Measurements from ENCODE around the gene CIAO1. TPM values are rescaled to one million over a fixed set of nuclear protein-coding genes. Genes with fewer than 3 reads are reported as not detected.

Gene CIAO1
- polyA plus RNA-seq, 3 donors: 73.7 to 93.8 (median 89.4) TPM

GRCh38 chr2:96305979-96306308, 39.9 kb downstream of the CIAO1 start:
- Histone ChIP-seq H3K79me2 (ENCODE audit: insufficient read depth, low read length) (peaks cover 53% of the 10 kb centered on the region), H3K27ac (ENCODE audit: low read depth in 1 of 2, low read length in 2 of 2) (peak overlapping the region; percentile 57 to 90), H2AFZ (ENCODE audit: insufficient read depth, low read depth, low read length, poor library complexity, severe bottlenecking) (peak overlapping the region; percentile 96), H4K20me1 (ENCODE audit: insufficient read depth, low read length) (peaks cover 10% of the 10 kb centered on the region), H3K36me3 (replicated peaks in 1 of 2; ENCODE audit: control insufficient read depth in 1 of 2, insufficient read depth in 2 of 2, low read length in 2 of 2) (peaks cover 33 to 36% of the 10 kb centered on the region in 2 donors), H3K4me2 (replicated peaks; ENCODE audit: extremely low read depth, low read length, poor library complexity, severe bottlenecking) (peak overlapping the region; percentile 93), H3K4me1 (ENCODE audit: control insufficient read depth in 1 of 2, insufficient read depth in 2 of 2, low read length in 2 of 2) (peaks cover 13 to 19% of the 10 kb centered on the region in 2 donors), H3K4me3 (replicated peaks in 1 of 3; ENCODE audit: low read depth in 2 of 3, low read length in 3 of 3) (peak overlapping the region; percentile 83 to 97 (median 93)), H3K9me3 (replicated peaks in 1 of 2; ENCODE audit: control insufficient read depth in 1 of 2, insufficient read depth in 1 of 2, low read length in 2 of 2) (no peaks in the 10 kb centered on the region), H3K9ac (ENCODE audit: insufficient read depth, low read length, poor library complexity, severe bottlenecking) (peak overlapping the region; percentile 83), H3K27me3 (ENCODE audit: control insufficient read depth in 2 of 2, insufficient read depth in 2 of 2, low read length in 2 of 2) (no peaks in the 10 kb centered on the region)
- TF ChIP-seq CTCF (IDR thresholded peaks at IDR 0.05): no peak
- H3K4me3 Mint-ChIP-seq: peak overlapping the region; percentile 98 to 99
- 26% methylated on average over 6 of the region's 9 CpGs for WGBS (ENCODE audit: insufficient coverage)
- intact Hi-C loops (cut with micrococcal nuclease): loop anchor here (2.0 to 5.0 kb wide), 2 partner anchors 31 to 39 kb away; partner anchors contain the start of genes CIAO1 (in 1 of the 2) and TMEM127 (in 1 of the 2)
- peaks cover 0 to 3% (median 2%) of the 10 kb centered on the region in 3 donors for H3K27me3 Mint-ChIP-seq (ENCODE audit: low read depth in 3 of 3)
- peak overlapping the region; percentile 93 to 98 (median 97) for H3K27ac Mint-ChIP-seq
- H3K36me3 Mint-ChIP-seq: peaks cover 33 to 35% of the 10 kb centered on the region in 2 donors
- H3K9me3 Mint-ChIP-seq: no peaks in the 10 kb centered on the region
- no peak for DNase-seq
- peaks cover 32% of the 10 kb centered on the region for H3K4me1 Mint-ChIP-seq

DNA sequence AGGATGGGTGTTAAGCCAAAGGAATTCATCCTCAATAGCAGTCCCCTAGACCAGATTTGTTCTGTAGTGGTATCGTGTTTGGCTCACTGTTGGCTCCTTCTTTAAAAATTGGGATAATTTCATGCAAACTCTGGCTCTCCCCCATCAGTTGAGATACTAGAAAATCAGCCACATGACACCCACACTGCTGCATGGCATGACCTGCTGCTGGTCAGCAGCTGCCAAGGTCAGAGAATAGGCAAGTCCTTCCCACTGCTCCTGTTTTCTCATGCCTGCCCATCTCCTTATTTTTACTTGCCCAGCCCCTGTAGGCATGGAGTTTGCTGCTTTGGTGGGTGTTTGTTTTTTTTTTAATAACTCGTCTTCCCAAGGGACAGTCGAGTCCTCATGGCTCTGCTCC, 40.3 kb downstream of the CIAO1 start:
- Mint-ChIP-seq H3K9me3 (no peaks in the 10 kb centered on the region), H3K4me1 (peaks cover 32% of the 10 kb centered on the region), H3K4me3 (peak overlapping the region; percentile 98 to 99), H3K27ac (peak overlapping the region in 3 of 7 donors; percentile 82 to 98 (median 97)), H3K36me3 (peaks cover 28 to 31% of the 10 kb centered on the region in 2 donors), H3K27me3 (ENCODE audit: low read depth in 3 of 3) (peaks cover 0 to 3% (median 2%) of the 10 kb centered on the region in 3 donors)
- WGBS (ENCODE audit: insufficient coverage): 90% methylated on average over 2 of the region's 3 CpGs
- TF ChIP-seq CTCF (IDR thresholded peaks at IDR 0.05): no peak
- Histone ChIP-seq H3K9me3 (replicated peaks in 1 of 2; ENCODE audit: control insufficient read depth in 1 of 2, insufficient read depth in 1 of 2, low read length in 2 of 2) (no peaks in the 10 kb centered on the region), H3K79me2 (ENCODE audit: insufficient read depth, low read length) (peaks cover 52% of the 10 kb centered on the region), H3K9ac (ENCODE audit: insufficient read depth, low read length, poor library complexity, severe bottlenecking) (peak overlapping the region; percentile 83), H3K4me1 (ENCODE audit: control insufficient read depth in 1 of 2, insufficient read depth in 2 of 2, low read length in 2 of 2) (peaks cover 13 to 19% of the 10 kb centered on the region in 2 donors), H3K27ac (ENCODE audit: low read depth in 1 of 2, low read length in 2 of 2) (peak overlapping the region in 1 of 2 donors; percentile 90), H4K20me1 (ENCODE audit: insufficient read depth, low read length) (peaks cover 7% of the 10 kb centered on the region), H2AFZ (ENCODE audit: insufficient read depth, low read depth, low read length, poor library complexity, severe bottlenecking) (peak overlapping the region; percentile 96), H3K36me3 (replicated peaks in 1 of 2; ENCODE audit: control insufficient read depth in 1 of 2, insufficient read depth in 2 of 2, low read length in 2 of 2) (peaks cover 29 to 32% of the 10 kb centered on the region in 2 donors), H3K27me3 (ENCODE audit: control insufficient read depth in 2 of 2, insufficient read depth in 2 of 2, low read length in 2 of 2) (no peaks in the 10 kb centered on the region), H3K4me3 (replicated peaks in 1 of 3; ENCODE audit: low read depth in 2 of 3, low read length in 3 of 3) (peak overlapping the region in 2 of 3 experiments; percentile 83 to 97), H3K4me2 (replicated peaks; ENCODE audit: extremely low read depth, low read length, poor library complexity, severe bottlenecking) (peak overlapping the region; percentile 93)
- DNase-seq: no peak
- intact Hi-C loops (cut with micrococcal nuclease): loop anchor here in 1 of 2 donors (5.0 kb wide), 1 partner anchor 39 kb away; the partner anchor contains the start of genes CIAO1 and TMEM127
